ENCODE results near the gene HDAC9. TPM values are rescaled to one million over a fixed set of nuclear protein-coding genes. Genes with fewer than 3 reads are reported as not detected.

The HDAC9 gene
- polyA plus RNA-seq, 1 of the 3 experiments (the other 2 are of a cell fraction) = 11.6 TPM

GRCh38 chr7:18495412-18496340 is at the start of gene HDAC9 (continued):
- TF ChIP-seq RAD21 (IDR thresholded peaks at IDR 0.05; ENCODE audit: low read length) (peak; percentile 43), MXI1 (IDR thresholded peaks at IDR 0.05; ENCODE audit: low read depth, low read length) (peak; percentile 88), NRF1 (IDR thresholded peaks at IDR 0.05; ENCODE audit: low read depth, low read length) (no peak), YY1 (IDR thresholded peaks at IDR 0.05; ENCODE audit: low read depth) (peak; percentile 74), USF2 (IDR thresholded peaks at IDR 0.05; ENCODE audit: borderline replicate concordance, low read depth, low read length) (no peak), FOXJ3 (CRISPR knock-in tag; IDR thresholded peaks at IDR 0.05) (peak; percentile 59; the same call in 1 of the 2 replicates), GATA2 (CRISPR knock-in tag; IDR thresholded peaks at IDR 0.05) (peak; percentile 63), NFIC (IDR thresholded peaks at IDR 0.05; ENCODE audit: borderline replicate concordance) (peak; percentile 55; the same call in 1 of the 2 replicates), EP300 (IDR thresholded peaks at IDR 0.05; ENCODE audit: borderline replicate concordance in 1 of 2, low read depth in 1 of 2, low read length in 1 of 2) (peak; percentile 62 to 93; a peak in 2 of 4 replicates), TCF12 (IDR thresholded peaks at IDR 0.05) (0 out of 2 replicates have a peak, but pooled peaks have one; percentile 24), FOSL2 (IDR thresholded peaks at IDR 0.05; ENCODE audit: borderline replicate concordance, low read depth) (peak; percentile 47; the same call in 1 of the 2 replicates), IRF3 (IDR thresholded peaks at IDR 0.05; ENCODE audit: low read depth, low read length) (peak; percentile 29; the same call in 1 of the 2 replicates)

GRCh38 chr7:18445916-18446520 is 49.5 kb upstream of the HDAC9 start:
- Histone ChIP-seq H3K4me3 (ENCODE audit: low read depth in 2 of 2, low read length in 1 of 2) (no peak overlapping the region), H3F3A (replicated peaks; ENCODE audit: insufficient read depth) (no peaks in the 10 kb centered on the region), H3K4me1 (ENCODE audit: control insufficient read depth in 1 of 2, insufficient read depth in 2 of 2, low read depth in 1 of 2, low read length in 1 of 2) (peaks cover 0 to 11% of the 10 kb centered on the region in 2 experiments; a peak in 2 of 4 replicates), H3K9me3 (0 out of 2 replicates have a peak, but pooled peaks cover 4% of the 10 kb centered on the region), H2AFZ (ENCODE audit: low read depth) (no peak overlapping the region), H3K79me2 (ENCODE audit: insufficient read depth) (no peaks in the 10 kb centered on the region), H3K36me3 (replicated peaks in 1 of 2; ENCODE audit: control insufficient read depth in 1 of 2, insufficient read depth in 2 of 2, low read length in 1 of 2) (no peaks in the 10 kb centered on the region), H3K9ac (no peak overlapping the region), H4K20me1 (ENCODE audit: insufficient read depth) (no peaks in the 10 kb centered on the region), H3K9me2 (no peaks in the 10 kb centered on the region), H3K27me3 (ENCODE audit: insufficient read depth) (no peaks in the 10 kb centered on the region), H3K4me2 (no peak overlapping the region), H3K27ac (ENCODE audit: low read depth in 2 of 2, low read length in 1 of 2) (peak overlapping the region in 1 of 2 experiments; percentile 19; a peak in 2 of 4 replicates)
- 92% methylated on average over 4 of the region's 4 CpGs for WGBS (ENCODE audit: low lambda C conversion rate)
- ChIA-PET POLR2A (no interaction called here), CTCF (interaction anchor here (1.0 to 1.5 kb wide), 4 partner anchors 8 to 20 kb away, joined by 3 to 4 read pairs (median 4); no protein-coding TSS in a partner anchor)
- DNase-seq = no peak
- TF ChIP-seq EP300 (IDR thresholded peaks at IDR 0.05; ENCODE audit: borderline replicate concordance in 1 of 2, low read depth in 1 of 2, low read length in 1 of 2) (no peak), TCF12 (IDR thresholded peaks at IDR 0.05) (no peak), MAX (IDR thresholded peaks at IDR 0.05; ENCODE audit: low read depth) (no peak), MEF2A (IDR thresholded peaks at IDR 0.05; ENCODE audit: borderline replicate concordance, low read depth) (no peak), USF2 (IDR thresholded peaks at IDR 0.05; ENCODE audit: borderline replicate concordance, low read depth, low read length) (no peak), NRF1 (IDR thresholded peaks at IDR 0.05; ENCODE audit: low read depth, low read length) (no peak), RXRA (IDR thresholded peaks at IDR 0.05; ENCODE audit: borderline replicate concordance, low read depth) (no peak), ZBTB33 (IDR thresholded peaks at IDR 0.05; ENCODE audit: borderline replicate concordance, low read depth) (no peak), PBX3 (IDR thresholded peaks at IDR 0.05) (no peak), JUND (IDR thresholded peaks at IDR 0.05) (no peak), POLR2AphosphoS5 (IDR thresholded peaks at IDR 0.05; ENCODE audit: low read depth, low read length) (no peak), RFX5 (IDR thresholded peaks at IDR 0.05; ENCODE audit: low read length) (no peak), RAD21 (IDR thresholded peaks at IDR 0.05; ENCODE audit: low read length) (no peak), CHD2 (IDR thresholded peaks at IDR 0.05; ENCODE audit: low read length, partially characterized antibody) (no peak), RCOR1 (IDR thresholded peaks at IDR 0.05; ENCODE audit: low read length) (no peak), ELF1 (IDR thresholded peaks at IDR 0.05) (no peak)

All from SK-N-SH (cell line).